Liver (tissue), 9 donors: ENCODE measurements around the gene CRMP1. TPM values are rescaled to one million over a fixed set of nuclear protein-coding genes. Genes with fewer than 3 reads are reported as not detected.

Source experiments
- DNase-seq: peaks from one replicate; pipeline ENCODE4 v3.0.0-alpha.2; 2017; ENCODE audit warnings: low spot score
- H3K27ac ChIP-seq, 2 donors: one replicate each; pipeline ENCODE4 v1.7.0; 2013; ENCODE audit warnings: inconsistent platforms in 2 of 2, low read length in 2 of 2, control low read depth in 1 of 2, low read depth in 1 of 2, mild to moderate bottlenecking in 1 of 2
- H3K27me3 ChIP-seq, 4 donors: one replicate each; pipeline versions ENCODE4 v1.6.1 to v1.7.0; 2013; ENCODE audit warnings: low read length in 3 of 4, inconsistent platforms in 1 of 4, mild to moderate bottlenecking in 1 of 4, moderate library complexity in 1 of 4; ENCODE audit not compliant: control insufficient read depth in 4 of 4, insufficient read depth in 4 of 4
- H3K36me3 ChIP-seq, 4 donors: one replicate each; pipeline versions ENCODE4 v1.6.1 to v1.7.0; 2013; ENCODE audit warnings: low read length in 3 of 4, mild to moderate bottlenecking in 3 of 4, low read depth in 1 of 4, moderate library complexity in 1 of 4; ENCODE audit not compliant: control insufficient read depth in 4 of 4, insufficient read depth in 3 of 4
- H3K4me1 ChIP-seq, 4 donors: one replicate each; pipeline versions ENCODE4 v1.6.1 to v1.7.0; 2013; ENCODE audit warnings: low read length in 3 of 4, mild to moderate bottlenecking in 3 of 4, moderate library complexity in 1 of 4; ENCODE audit not compliant: control insufficient read depth in 4 of 4, insufficient read depth in 4 of 4
- H3K4me3 ChIP-seq, 3 donors: one replicate each; pipeline versions ENCODE4 v1.6.1 to v1.7.0; 2013; ENCODE audit warnings: low read length in 3 of 3, control low read depth in 1 of 3, low read depth in 1 of 3, mild to moderate bottlenecking in 1 of 3
- H3K9ac ChIP-seq, 2 donors: one replicate each; pipeline ENCODE4 v1.7.0; 2013; ENCODE audit warnings: low read length in 2 of 2, mild to moderate bottlenecking in 2 of 2, moderate library complexity in 2 of 2, control low read depth in 1 of 2, low read depth in 1 of 2
- H3K9me3 ChIP-seq, 4 donors: one replicate each; pipeline versions ENCODE4 v1.6.1 to v1.7.0; 2013; ENCODE audit warnings: low read length in 3 of 4; ENCODE audit not compliant: control insufficient read depth in 4 of 4
- ATF3 ChIP-seq: IDR thresholded peaks from 2 replicates; pipeline ENCODE4 v1.6.1; 2016; ENCODE audit warnings: antibody characterized with exemption
- EGR1 ChIP-seq, 2 donors: IDR thresholded peaks; 2 replicates each; pipeline ENCODE4 v1.6.1; 2016 to 2018; ENCODE audit warnings: antibody characterized with exemption in 2 of 2, low read depth in 2 of 2
- FOXA1 ChIP-seq: IDR thresholded peaks from 2 replicates; pipeline ENCODE4 v1.6.1; 2016; ENCODE audit warnings: antibody characterized with exemption
- FOXA2 ChIP-seq: IDR thresholded peaks from 2 replicates; pipeline ENCODE4 v1.6.1; 2016; ENCODE audit warnings: antibody characterized with exemption
- GABPA ChIP-seq, 2 donors: IDR thresholded peaks in 1 of 2; conservative IDR thresholded peaks in 1 of 2; 2 replicates each; pipeline ENCODE4 v1.6.1; 2016; ENCODE audit warnings: antibody characterized with exemption in 2 of 2, mild to moderate bottlenecking in 1 of 2, moderate library complexity in 1 of 2
- HNF4G ChIP-seq: IDR thresholded peaks from 2 replicates; pipeline ENCODE4 v1.6.1; 2016; ENCODE audit warnings: antibody characterized with exemption
- JUND ChIP-seq, 2 donors: IDR thresholded peaks; 2 replicates each; pipeline ENCODE4 v1.6.1; 2016; ENCODE audit warnings: antibody characterized with exemption in 2 of 2
- NR2F2 ChIP-seq: IDR thresholded peaks from 2 replicates; pipeline ENCODE4 v1.6.1; 2016; ENCODE audit warnings: antibody characterized with exemption
- RAD21 ChIP-seq, 2 donors: IDR thresholded peaks; 2 replicates each; pipeline ENCODE4 v1.6.1; 2016; ENCODE audit warnings: antibody characterized with exemption in 2 of 2, mild to moderate bottlenecking in 2 of 2
- RXRA ChIP-seq, 2 donors: IDR thresholded peaks; 2 replicates each; pipeline ENCODE4 v1.6.1; 2017 to 2018; ENCODE audit warnings: antibody characterized with exemption in 2 of 2, mild to moderate bottlenecking in 1 of 2
- SP1 ChIP-seq: IDR thresholded peaks from 2 replicates; pipeline ENCODE4 v1.6.1; 2018; ENCODE audit warnings: antibody characterized with exemption, mild to moderate bottlenecking
- TAF1 ChIP-seq: conservative IDR thresholded peaks from 2 replicates; pipeline ENCODE4 v1.6.1; 2016; ENCODE audit warnings: antibody characterized with exemption, mild to moderate bottlenecking
- YY1 ChIP-seq: IDR thresholded peaks from 2 replicates; pipeline ENCODE4 v1.6.1; 2016; ENCODE audit warnings: antibody characterized with exemption, mild to moderate bottlenecking
- WGBS: extraction: QIAGEN DNeasy Blood & Tissue Kit; methylation state at CpG from one replicate; pipeline ENCODE4 v1.1.7; 2013; 5-methylcytosine and 5-hydroxymethylcytosine counted together
- polyA plus RNA-seq, 2 donors: library from polyadenylated mRNA; stranded (reverse) in 1 of 2; unstranded in 1 of 2; fragments of 200-250 nt in 1 of 2; fragments of >200 nt in 1 of 2; fragmentation: Nextera tagmentation in 1 of 2; extraction: Ambion mirVana in 1 of 2; gene quantifications; one replicate each; pipeline versions ENCODE4 v1.2.1 to v1.2.3, GENCODE V29; 2013 to 2015
- total RNA-seq, 2 donors: library from RNA; depleted of rRNA; stranded (reverse); fragments of >200 nt; gene quantifications; one replicate each; pipeline ENCODE4 v1.2.3, GENCODE V29; 2014
- TF ChIP-seq, protein P1 (sequence below): IDR thresholded peaks from 2 replicates; pipeline ENCODE4 v1.6.1; 2016; ENCODE audit warnings: antibody characterized with exemption
- TF ChIP-seq, protein P2 (sequence below): IDR thresholded peaks from 2 replicates; pipeline ENCODE4 v1.6.1; 2016; ENCODE audit warnings: antibody characterized with exemption
- TF ChIP-seq, protein P3 (sequence below): fragments of 150-350 bp; IDR thresholded peaks from 2 replicates; pipeline ENCODE4 v1.5.1; 2017; ENCODE audit warnings: improper control_type of control experiment, low read depth, low read length; ENCODE audit not compliant: missing input control
- donor health status: healthy.
- donor health status: healthy.
- donor health status: healthy.
- donor health status: healthy.
- donor health status: healthy.

CRMP1 gene
- total and polyA plus RNA-seq, 4 donors, result 0.06 to 0.42 (median 0.12) TPM

DNA sequence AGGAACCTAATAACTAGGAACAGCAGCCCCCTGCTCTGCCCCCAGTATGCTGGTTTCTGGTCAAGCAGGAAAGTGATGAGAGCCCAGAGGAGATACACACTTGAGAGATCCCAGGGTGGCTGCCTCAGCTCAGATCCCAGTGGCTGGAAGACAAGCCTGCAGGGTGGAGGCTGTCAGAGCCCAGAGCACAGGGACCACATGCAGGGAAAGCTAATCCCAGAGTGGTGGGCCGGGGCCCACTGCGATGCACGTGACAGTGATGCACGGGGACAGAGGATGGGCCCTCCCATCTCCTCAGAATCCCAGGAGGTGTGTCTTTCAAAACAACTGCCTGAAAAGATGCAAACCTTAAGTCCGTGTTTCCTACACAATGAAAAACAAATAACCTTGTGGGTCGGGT is 29.1 kb upstream of the CRMP1 start:
- Histone ChIP-seq H3K9me3 (no peaks in the 10 kb centered on the region), H3K27ac (no peak overlapping the region), H3K4me3 (no peak overlapping the region), H3K36me3 (no peaks in the 10 kb centered on the region), H3K27me3 (peaks cover 0 to 2% (median 2%) of the 10 kb centered on the region in 4 donors), H3K9ac (no peak overlapping the region), H3K4me1 (no peaks in the 10 kb centered on the region)
- no peak for DNase-seq
- TF ChIP-seq TAF1 (no peak), RAD21 (IDR thresholded peaks at IDR 0.05) (no peak), EGR1 (IDR thresholded peaks at IDR 0.05; ENCODE audit: low read depth in 2 of 2) (no peak), RXRA (IDR thresholded peaks at IDR 0.05) (no peak), HNF4G (no peak), NR2F2 (no peak), FOXA2 (no peak), GABPA (IDR thresholded peaks at IDR 0.05 in 1 of 2, conservative IDR thresholded peaks at IDR 0.05 in 1 of 2) (no peak), FOXA1 (no peak), JUND (IDR thresholded peaks at IDR 0.05) (no peak), SP1 (no peak)
- TF ChIP-seq, protein P1, sequence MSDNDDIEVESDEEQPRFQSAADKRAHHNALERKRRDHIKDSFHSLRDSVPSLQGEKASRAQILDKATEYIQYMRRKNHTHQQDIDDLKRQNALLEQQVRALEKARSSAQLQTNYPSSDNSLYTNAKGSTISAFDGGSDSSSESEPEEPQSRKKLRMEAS, result no peak
- TF ChIP-seq, protein P2, sequence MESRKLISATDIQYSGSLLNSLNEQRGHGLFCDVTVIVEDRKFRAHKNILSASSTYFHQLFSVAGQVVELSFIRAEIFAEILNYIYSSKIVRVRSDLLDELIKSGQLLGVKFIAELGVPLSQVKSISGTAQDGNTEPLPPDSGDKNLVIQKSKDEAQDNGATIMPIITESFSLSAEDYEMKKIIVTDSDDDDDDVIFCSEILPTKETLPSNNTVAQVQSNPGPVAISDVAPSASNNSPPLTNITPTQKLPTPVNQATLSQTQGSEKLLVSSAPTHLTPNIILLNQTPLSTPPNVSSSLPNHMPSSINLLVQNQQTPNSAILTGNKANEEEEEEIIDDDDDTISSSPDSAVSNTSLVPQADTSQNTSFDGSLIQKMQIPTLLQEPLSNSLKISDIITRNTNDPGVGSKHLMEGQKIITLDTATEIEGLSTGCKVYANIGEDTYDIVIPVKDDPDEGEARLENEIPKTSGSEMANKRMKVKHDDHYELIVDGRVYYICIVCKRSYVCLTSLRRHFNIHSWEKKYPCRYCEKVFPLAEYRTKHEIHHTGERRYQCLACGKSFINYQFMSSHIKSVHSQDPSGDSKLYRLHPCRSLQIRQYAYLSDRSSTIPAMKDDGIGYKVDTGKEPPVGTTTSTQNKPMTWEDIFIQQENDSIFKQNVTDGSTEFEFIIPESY, result no peak
- WGBS, result 31% methylated on average over 6 of the region's 6 CpGs

- DNase-seq, result no peak
- Histone ChIP-seq H3K9me3 (no peaks in the 10 kb centered on the region), H3K9ac (no peak overlapping the region), H3K27me3 (peaks cover 0 to 2% (median 2%) of the 10 kb centered on the region in 4 donors), H3K4me1 (no peaks in the 10 kb centered on the region), H3K4me3 (no peak overlapping the region), H3K27ac (no peak overlapping the region), H3K36me3 (no peaks in the 10 kb centered on the region)
- WGBS, result 48% methylated on average over 16 of the region's 16 CpGs
- TF ChIP-seq RAD21 (IDR thresholded peaks at IDR 0.05), result no peak
- TF ChIP-seq, protein P1, result no peak
Observed at GRCh38 chr4:5921101-5921980, 28.5 kb upstream of the CRMP1 start.

DNA sequence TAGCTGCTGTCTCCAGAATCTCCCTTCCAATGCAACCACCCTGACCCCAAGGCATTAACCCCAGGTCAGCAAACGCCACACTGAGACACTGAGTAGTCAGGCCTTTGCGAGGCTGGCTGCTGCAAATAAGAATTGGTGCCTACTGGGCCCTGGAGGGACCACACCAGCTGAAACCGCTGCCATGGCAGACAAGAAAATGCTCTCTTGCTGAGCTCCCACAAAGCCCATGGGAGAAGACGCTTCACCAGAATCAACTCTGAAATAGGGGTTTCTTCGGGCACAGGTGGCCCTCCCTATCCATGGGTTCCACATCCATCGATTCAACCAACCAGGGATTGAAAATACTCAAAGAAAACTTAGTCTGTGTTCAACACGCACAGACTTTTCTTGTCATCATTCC is 26.7 kb upstream of the CRMP1 start:
- Histone ChIP-seq H3K9me3 (no peaks in the 10 kb centered on the region), H3K4me3 (no peak overlapping the region), H3K27me3 (peaks cover 0 to 6% (median 2%) of the 10 kb centered on the region in 4 donors), H3K36me3 (no peaks in the 10 kb centered on the region), H3K9ac (no peak overlapping the region), H3K4me1 (no peaks in the 10 kb centered on the region), H3K27ac (no peak overlapping the region)
- 73% methylated on average over 7 of the region's 7 CpGs for WGBS
- no peak for DNase-seq
- TF ChIP-seq EGR1 (IDR thresholded peaks at IDR 0.05; ENCODE audit: low read depth in 2 of 2) (no peak), RXRA (IDR thresholded peaks at IDR 0.05) (no peak), RAD21 (IDR thresholded peaks at IDR 0.05) (no peak), ATF3 (no peak), HNF4G (no peak), JUND (IDR thresholded peaks at IDR 0.05) (no peak), GABPA (IDR thresholded peaks at IDR 0.05 in 1 of 2, conservative IDR thresholded peaks at IDR 0.05 in 1 of 2) (no peak), FOXA2 (no peak), NR2F2 (no peak), YY1 (no peak), TAF1 (no peak)
- TF ChIP-seq, protein P2, result no peak
- TF ChIP-seq, protein P1, result no peak
- TF ChIP-seq, protein P3, sequence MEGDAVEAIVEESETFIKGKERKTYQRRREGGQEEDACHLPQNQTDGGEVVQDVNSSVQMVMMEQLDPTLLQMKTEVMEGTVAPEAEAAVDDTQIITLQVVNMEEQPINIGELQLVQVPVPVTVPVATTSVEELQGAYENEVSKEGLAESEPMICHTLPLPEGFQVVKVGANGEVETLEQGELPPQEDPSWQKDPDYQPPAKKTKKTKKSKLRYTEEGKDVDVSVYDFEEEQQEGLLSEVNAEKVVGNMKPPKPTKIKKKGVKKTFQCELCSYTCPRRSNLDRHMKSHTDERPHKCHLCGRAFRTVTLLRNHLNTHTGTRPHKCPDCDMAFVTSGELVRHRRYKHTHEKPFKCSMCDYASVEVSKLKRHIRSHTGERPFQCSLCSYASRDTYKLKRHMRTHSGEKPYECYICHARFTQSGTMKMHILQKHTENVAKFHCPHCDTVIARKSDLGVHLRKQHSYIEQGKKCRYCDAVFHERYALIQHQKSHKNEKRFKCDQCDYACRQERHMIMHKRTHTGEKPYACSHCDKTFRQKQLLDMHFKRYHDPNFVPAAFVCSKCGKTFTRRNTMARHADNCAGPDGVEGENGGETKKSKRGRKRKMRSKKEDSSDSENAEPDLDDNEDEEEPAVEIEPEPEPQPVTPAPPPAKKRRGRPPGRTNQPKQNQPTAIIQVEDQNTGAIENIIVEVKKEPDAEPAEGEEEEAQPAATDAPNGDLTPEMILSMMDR, result no peak
